ENCODE measurements around the gene LRRC47.

The LRRC47 gene

DNA sequence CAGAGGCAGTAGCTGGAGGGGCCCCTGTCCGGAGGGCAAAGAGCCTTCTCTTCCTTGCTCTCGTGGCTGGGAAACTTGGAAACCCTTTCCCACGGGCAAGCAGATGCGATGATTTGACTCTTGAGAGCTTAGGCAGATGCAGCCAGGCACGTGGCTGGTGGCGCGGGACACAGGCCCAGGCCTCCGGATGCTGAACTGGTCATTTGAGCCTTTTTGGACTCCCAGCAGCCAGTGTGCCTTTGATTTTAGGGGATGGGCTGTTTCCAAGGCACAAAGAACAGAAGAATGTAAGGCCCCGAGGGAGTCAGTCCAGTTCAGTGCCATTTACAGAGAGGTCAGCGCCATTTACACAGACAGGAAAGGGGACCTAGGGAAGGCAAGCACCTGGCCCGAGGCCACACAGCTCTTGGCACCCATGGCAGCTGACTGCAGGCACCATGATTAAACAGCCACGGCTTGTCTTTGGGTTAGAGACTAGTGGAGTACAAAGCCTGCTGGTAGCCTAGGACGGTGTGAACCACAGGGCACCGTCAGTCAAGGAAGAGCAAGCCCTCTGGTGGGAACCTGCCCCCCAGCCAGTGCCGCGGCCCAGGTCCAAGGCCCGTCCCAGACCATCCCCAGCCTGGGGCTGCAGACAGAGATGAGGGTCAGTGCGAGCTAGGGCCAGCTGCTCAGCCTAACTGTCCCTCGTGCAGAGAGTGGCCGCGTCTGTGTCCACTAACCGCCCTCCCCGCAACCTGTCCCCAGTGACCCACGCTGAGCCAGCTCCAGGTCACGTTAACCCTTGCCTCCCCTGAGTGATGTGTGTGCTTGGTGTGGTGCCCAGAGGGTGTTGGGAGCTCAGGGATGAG is 64.5 kb downstream of the LRRC47 start:
- DNase-seq, result no peak

GRCh38 chr1:3730543-3731247 is 65.6 kb downstream of the LRRC47 start:
- DNase-seq, result no peak

- DNase-seq, result no peak
Measured at GRCh38 chr1:3729594-3730542, 66.4 kb downstream of the LRRC47 start.
